Activated naive CD8-positive, alpha-beta T cell treated with anti-CD3 and anti-CD28 coated beads, Interleukin-2, amount 50 U/mL, for 16 hours (primary cell): ENCODE measurements around the gene SAMSN1.

Experiments used
- DNase-seq: peaks from one replicate; pipeline ENCODE4 v3.0.0-alpha.2; 2020; ENCODE audit warnings: low read depth, low spot score

SAMSN1 gene

GRCh38 chr21:14545906-14546480, at the start of gene SAMSN1:
Gene SAMSN1 (minus strand): TSS chr21:14546315. CDS start chr21:14546261, 54 bp downstream.
- DNase-seq: no peak

GRCh38 chr21:14595449-14595848, 49.3 kb upstream of the SAMSN1 start:
- no peak for DNase-seq

- DNase-seq: no peak
Measured at GRCh38 chr21:14594967-14595366, 48.9 kb upstream of the SAMSN1 start.

GRCh38 chr21:14593230-14593629, 47.1 kb upstream of the SAMSN1 start:
- DNase-seq: no peak

- DNase-seq: no peak
Measured at GRCh38 chr21:14592296-14593000, 46.3 kb upstream of the SAMSN1 start.

GRCh38 chr21:14591882-14592281, 45.8 kb upstream of the SAMSN1 start:
- DNase-seq: no peak

- DNase-seq: no peak
Measured at GRCh38 chr21:14591377-14591776, 45.3 kb upstream of the SAMSN1 start.

- DNase-seq: no peak
Measured at GRCh38 chr21:14589855-14590563, 43.9 kb upstream of the SAMSN1 start.

- DNase-seq: no peak
Measured at GRCh38 chr21:14587266-14587665, 41.2 kb upstream of the SAMSN1 start.

GRCh38 chr21:14585122-14585521, 39.0 kb upstream of the SAMSN1 start:
- DNase-seq: no peak

- DNase-seq: no peak
Measured at GRCh38 chr21:14584357-14585095, 38.4 kb upstream of the SAMSN1 start.

- DNase-seq: no peak
Measured at GRCh38 chr21:14583629-14584255, 37.6 kb upstream of the SAMSN1 start.

- no peak for DNase-seq
Measured at GRCh38 chr21:14582934-14583628, 37.0 kb upstream of the SAMSN1 start.

- DNase-seq: no peak
Measured at GRCh38 chr21:14581902-14582457, 35.9 kb upstream of the SAMSN1 start.

- DNase-seq: no peak
Measured at GRCh38 chr21:14573244-14573643, 27.1 kb upstream of the SAMSN1 start.

GRCh38 chr21:14572204-14572780, 26.2 kb upstream of the SAMSN1 start:
- DNase-seq: no peak

GRCh38 chr21:14569868-14570267, 23.8 kb upstream of the SAMSN1 start:
- no peak for DNase-seq

- no peak for DNase-seq
Measured at GRCh38 chr21:14569026-14569621, 23.0 kb upstream of the SAMSN1 start.

GRCh38 chr21:14567331-14568279, 21.5 kb upstream of the SAMSN1 start:
- no peak for DNase-seq
